Measurements from ENCODE around the gene AUP1.

GRCh38 chr2:74573747-74574562, 44.4 kb upstream of the AUP1 start:
- TF ChIP-seq, protein P1, sequence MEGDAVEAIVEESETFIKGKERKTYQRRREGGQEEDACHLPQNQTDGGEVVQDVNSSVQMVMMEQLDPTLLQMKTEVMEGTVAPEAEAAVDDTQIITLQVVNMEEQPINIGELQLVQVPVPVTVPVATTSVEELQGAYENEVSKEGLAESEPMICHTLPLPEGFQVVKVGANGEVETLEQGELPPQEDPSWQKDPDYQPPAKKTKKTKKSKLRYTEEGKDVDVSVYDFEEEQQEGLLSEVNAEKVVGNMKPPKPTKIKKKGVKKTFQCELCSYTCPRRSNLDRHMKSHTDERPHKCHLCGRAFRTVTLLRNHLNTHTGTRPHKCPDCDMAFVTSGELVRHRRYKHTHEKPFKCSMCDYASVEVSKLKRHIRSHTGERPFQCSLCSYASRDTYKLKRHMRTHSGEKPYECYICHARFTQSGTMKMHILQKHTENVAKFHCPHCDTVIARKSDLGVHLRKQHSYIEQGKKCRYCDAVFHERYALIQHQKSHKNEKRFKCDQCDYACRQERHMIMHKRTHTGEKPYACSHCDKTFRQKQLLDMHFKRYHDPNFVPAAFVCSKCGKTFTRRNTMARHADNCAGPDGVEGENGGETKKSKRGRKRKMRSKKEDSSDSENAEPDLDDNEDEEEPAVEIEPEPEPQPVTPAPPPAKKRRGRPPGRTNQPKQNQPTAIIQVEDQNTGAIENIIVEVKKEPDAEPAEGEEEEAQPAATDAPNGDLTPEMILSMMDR (conservative IDR thresholded peaks at IDR 0.05 in 1 of 2, IDR thresholded peaks at IDR 0.05 in 1 of 2; ENCODE audit: low read depth in 1 of 2, low read length in 2 of 2), result no peak
- TF ChIP-seq EZH2 (IDR thresholded peaks at IDR 0.05; ENCODE audit: low read length, missing control alignments), result no peak
